GM23248 (cell line): ENCODE data around the gene PHIP.

Source experiments
- EZH2 ChIP-seq: fragments of 200-600 bp; sonication (generic); IDR thresholded peaks from 2 replicates; pipeline ENCODE4 v1.6.1; 2018; ENCODE audit warnings: antibody characterized with exemption, mild to moderate bottlenecking; ENCODE audit not compliant: insufficient read depth, poor library complexity, severe bottlenecking
- EZH2phosphoT487 ChIP-seq: fragments of 200-600 bp; sonication (generic); IDR thresholded peaks from 2 replicates; pipeline ENCODE4 v1.6.1; 2018; ENCODE audit warnings: antibody characterized with exemption, moderate library complexity, mild to moderate bottlenecking, low read depth; ENCODE audit not compliant: insufficient read depth

DNA sequence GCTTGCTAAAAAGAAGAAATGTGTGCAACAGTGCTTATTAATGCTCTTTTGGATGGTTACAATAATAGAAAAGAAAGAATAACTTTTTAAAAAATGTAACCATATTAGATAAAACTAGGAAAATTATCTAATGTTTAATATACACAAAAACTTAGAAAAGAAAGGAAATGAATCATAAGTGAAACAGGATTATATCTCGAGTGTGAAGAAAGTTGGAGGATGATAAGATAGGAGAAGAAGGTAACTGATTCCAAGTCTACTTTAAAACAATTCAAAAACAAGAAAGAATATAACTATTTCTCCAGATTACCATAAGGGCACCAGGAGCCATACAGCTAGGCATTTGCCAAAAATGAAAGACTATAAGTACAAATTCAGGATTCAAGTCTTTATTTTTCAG lies 73.0 kb downstream of the PHIP start:
- no peak for TF ChIP-seq EZH2
- TF ChIP-seq EZH2phosphoT487 = no peak
